Measurements from ENCODE around the gene GAS7. TPM values are rescaled to one million over a fixed set of nuclear protein-coding genes. Genes with fewer than 3 reads are reported as not detected.

GAS7 gene
- total and polyA plus RNA-seq, 4 donors: 9.0 to 112 (median 46.1) TPM

DNA sequence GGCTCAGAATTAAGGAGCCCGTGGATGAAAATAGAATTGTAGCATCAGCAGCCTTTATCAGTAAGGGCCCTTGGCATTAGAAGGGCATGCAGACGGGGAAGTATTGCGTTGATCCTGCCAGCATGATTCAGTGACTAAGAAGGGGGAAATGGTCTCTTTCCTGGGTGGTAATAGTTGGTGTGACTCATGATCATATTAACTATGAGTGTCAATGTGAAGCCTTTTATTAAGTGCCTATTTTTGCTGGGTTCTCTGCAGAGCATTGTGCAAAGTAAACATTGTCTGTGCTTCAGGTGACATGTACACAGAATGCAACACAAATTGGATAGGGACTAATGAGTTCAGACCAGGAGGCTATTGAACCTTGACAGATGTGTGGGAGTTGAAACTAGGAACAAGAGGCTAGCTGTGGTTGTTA is 317.8 kb downstream of the GAS7 start:
- DNase-seq (no peak), ATAC-seq (ENCODE audit: insufficient read depth, low FRiP score) (peak; percentile 72)
- no peak for TF ChIP-seq CTCF (IDR thresholded peaks at IDR 0.05; ENCODE audit: control extremely low read depth, extremely low read depth)

GRCh38 chr17:9878786-9879525 is 319.4 kb downstream of the GAS7 start:
- no peak overlapping the region for H3K27ac ChIP-seq (ENCODE audit: low read depth in 1 of 2, low read length in 1 of 2)
- no peak for TF ChIP-seq CTCF (IDR thresholded peaks at IDR 0.05; ENCODE audit: control extremely low read depth, extremely low read depth)
- H3K9me3 ChIP-seq (ENCODE audit: control insufficient read depth in 4 of 4, insufficient read depth in 3 of 4, low read length in 3 of 4): peaks cover 0 to 10% (median 5%) of the 10 kb centered on the region in 4 donors
- DNase-seq (no peak), ATAC-seq (ENCODE audit: insufficient read depth, low FRiP score) (no peak)
- no peak overlapping the region for H3K9ac ChIP-seq (ENCODE audit: insufficient read depth in 1 of 2, low read length in 2 of 2)
- 87 to 90% methylated on average over 8 of the region's 8 CpGs for WGBS, 2 donors
- H3K4me1 ChIP-seq (ENCODE audit: control insufficient read depth in 5 of 5, insufficient read depth in 5 of 5, low read length in 5 of 5): no peaks in the 10 kb centered on the region
- H3K4me3 ChIP-seq: no peak overlapping the region
- H3K27me3 ChIP-seq (ENCODE audit: control insufficient read depth in 3 of 3, insufficient read depth in 3 of 3, low read length in 2 of 3): no peaks in the 10 kb centered on the region
- H3K36me3 ChIP-seq (ENCODE audit: control insufficient read depth in 4 of 4, insufficient read depth in 4 of 4, low read length in 4 of 4): no peaks in the 10 kb centered on the region

More for the DNA sequence above, 317.8 kb downstream of the GAS7 start:
- H3K36me3 ChIP-seq (ENCODE audit: control insufficient read depth in 4 of 4, insufficient read depth in 4 of 4, low read length in 4 of 4): no peaks in the 10 kb centered on the region
- H3K4me3 ChIP-seq: no peak overlapping the region
- H3K9me3 ChIP-seq (ENCODE audit: control insufficient read depth in 4 of 4, insufficient read depth in 3 of 4, low read length in 3 of 4): peaks cover 0 to 12% (median 7%) of the 10 kb centered on the region in 4 donors
- no peaks in the 10 kb centered on the region for H3K27me3 ChIP-seq (ENCODE audit: control insufficient read depth in 3 of 3, insufficient read depth in 3 of 3, low read length in 2 of 3)
- no peaks in the 10 kb centered on the region for H3K4me1 ChIP-seq (ENCODE audit: control insufficient read depth in 5 of 5, insufficient read depth in 5 of 5, low read length in 5 of 5)
- no peak overlapping the region for H3K27ac ChIP-seq (ENCODE audit: low read depth in 1 of 2, low read length in 1 of 2)
- no peak overlapping the region for H3K9ac ChIP-seq (ENCODE audit: insufficient read depth in 1 of 2, low read length in 2 of 2)
- 49 to 57% methylated on average over 3 of the region's 3 CpGs for WGBS, 2 donors

DNA sequence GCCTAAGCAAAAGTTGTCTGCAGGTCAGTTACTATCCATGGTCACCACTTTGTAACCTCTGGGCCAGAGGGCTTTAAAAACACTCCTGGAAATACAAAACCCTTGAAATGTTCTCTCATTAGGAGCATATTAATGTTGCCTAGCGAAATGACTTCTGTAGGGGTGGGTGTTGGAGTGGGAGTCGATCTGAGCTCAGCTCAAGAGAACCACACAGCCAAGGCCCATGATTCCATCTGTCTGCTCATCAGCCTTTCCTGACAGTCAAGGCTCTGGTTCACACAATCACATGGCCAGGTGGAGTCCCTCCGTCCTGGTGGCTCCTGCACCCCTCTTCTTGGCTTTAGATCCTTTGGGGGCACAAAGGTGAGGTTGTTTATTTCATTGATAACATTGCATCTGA is 320.1 kb downstream of the GAS7 start:
- Histone ChIP-seq H3K9ac (ENCODE audit: insufficient read depth in 1 of 2, low read length in 2 of 2) (no peak overlapping the region), H3K36me3 (ENCODE audit: control insufficient read depth in 4 of 4, insufficient read depth in 4 of 4, low read length in 4 of 4) (no peaks in the 10 kb centered on the region), H3K27me3 (ENCODE audit: control insufficient read depth in 3 of 3, insufficient read depth in 3 of 3, low read length in 2 of 3) (no peaks in the 10 kb centered on the region), H3K9me3 (ENCODE audit: control insufficient read depth in 4 of 4, insufficient read depth in 3 of 4, low read length in 3 of 4) (peaks cover 0 to 7% (median 3%) of the 10 kb centered on the region in 4 donors), H3K4me3 (no peak overlapping the region), H3K27ac (ENCODE audit: low read depth in 1 of 2, low read length in 1 of 2) (no peak overlapping the region), H3K4me1 (ENCODE audit: control insufficient read depth in 5 of 5, insufficient read depth in 5 of 5, low read length in 5 of 5) (no peaks in the 10 kb centered on the region)
- 65 to 70% methylated on average over 3 of the region's 3 CpGs for WGBS, 2 donors
- ATAC-seq (ENCODE audit: insufficient read depth, low FRiP score) (no peak), DNase-seq (no peak)
- TF ChIP-seq CTCF (IDR thresholded peaks at IDR 0.05; ENCODE audit: control extremely low read depth, extremely low read depth): no peak
